ENCODE measurements around the gene CENPQ. TPM values are rescaled to one million over a fixed set of nuclear protein-coding genes. Genes with fewer than 3 reads are reported as not detected.

The CENPQ gene
- total RNA-seq, 1 experiment from 2014 or later: 11.3 TPM

GRCh38 chr6:49506569-49507111 lies 43.5 kb downstream of the CENPQ start:
- H3K9ac ChIP-seq (ENCODE audit: low read length): no peak overlapping the region
- intact Hi-C loops (cut with micrococcal nuclease): loop anchor here (5.0 kb wide), 1 partner anchor 314 kb away; no protein-coding TSS in a partner anchor
- H3K36me3 ChIP-seq (ENCODE audit: control insufficient read depth in 1 of 2, insufficient read depth in 2 of 2, low read length in 2 of 2): no peaks in the 10 kb centered on the region
- H3K4me1 ChIP-seq (ENCODE audit: control insufficient read depth in 1 of 2, insufficient read depth in 2 of 2, low read length in 2 of 2): no peaks in the 10 kb centered on the region
- no peaks in the 10 kb centered on the region for H3K27me3 ChIP-seq (ENCODE audit: insufficient read depth, low read length)
- RAD21 ChIA-PET (ENCODE audit: low non-redundant PET in 1 of 2, low total read pairs in 2 of 2, uncharacterized antibody in 2 of 2, unreplicated experiment in 2 of 2): no interaction called here
- no peak overlapping the region for H3K4me3 ChIP-seq (replicated peaks in 1 of 2; ENCODE audit: low read depth in 1 of 2, low read length in 2 of 2)
- POLR2A ChIA-PET: no interaction called here
- TF ChIP-seq, protein P1, sequence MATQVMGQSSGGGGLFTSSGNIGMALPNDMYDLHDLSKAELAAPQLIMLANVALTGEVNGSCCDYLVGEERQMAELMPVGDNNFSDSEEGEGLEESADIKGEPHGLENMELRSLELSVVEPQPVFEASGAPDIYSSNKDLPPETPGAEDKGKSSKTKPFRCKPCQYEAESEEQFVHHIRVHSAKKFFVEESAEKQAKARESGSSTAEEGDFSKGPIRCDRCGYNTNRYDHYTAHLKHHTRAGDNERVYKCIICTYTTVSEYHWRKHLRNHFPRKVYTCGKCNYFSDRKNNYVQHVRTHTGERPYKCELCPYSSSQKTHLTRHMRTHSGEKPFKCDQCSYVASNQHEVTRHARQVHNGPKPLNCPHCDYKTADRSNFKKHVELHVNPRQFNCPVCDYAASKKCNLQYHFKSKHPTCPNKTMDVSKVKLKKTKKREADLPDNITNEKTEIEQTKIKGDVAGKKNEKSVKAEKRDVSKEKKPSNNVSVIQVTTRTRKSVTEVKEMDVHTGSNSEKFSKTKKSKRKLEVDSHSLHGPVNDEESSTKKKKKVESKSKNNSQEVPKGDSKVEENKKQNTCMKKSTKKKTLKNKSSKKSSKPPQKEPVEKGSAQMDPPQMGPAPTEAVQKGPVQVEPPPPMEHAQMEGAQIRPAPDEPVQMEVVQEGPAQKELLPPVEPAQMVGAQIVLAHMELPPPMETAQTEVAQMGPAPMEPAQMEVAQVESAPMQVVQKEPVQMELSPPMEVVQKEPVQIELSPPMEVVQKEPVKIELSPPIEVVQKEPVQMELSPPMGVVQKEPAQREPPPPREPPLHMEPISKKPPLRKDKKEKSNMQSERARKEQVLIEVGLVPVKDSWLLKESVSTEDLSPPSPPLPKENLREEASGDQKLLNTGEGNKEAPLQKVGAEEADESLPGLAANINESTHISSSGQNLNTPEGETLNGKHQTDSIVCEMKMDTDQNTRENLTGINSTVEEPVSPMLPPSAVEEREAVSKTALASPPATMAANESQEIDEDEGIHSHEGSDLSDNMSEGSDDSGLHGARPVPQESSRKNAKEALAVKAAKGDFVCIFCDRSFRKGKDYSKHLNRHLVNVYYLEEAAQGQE (IDR thresholded peaks at IDR 0.05; ENCODE audit: low read depth): no peak
- TF ChIP-seq JUND (IDR thresholded peaks at IDR 0.05) (no peak), EZH2 (IDR thresholded peaks at IDR 0.05) (no peak), RAD21 (IDR thresholded peaks at IDR 0.05; ENCODE audit: low read depth) (no peak), ZFX (IDR thresholded peaks at IDR 0.05) (no peak)
- BruUV-seq (replicated peaks): no TSS peak
- H2AFZ ChIP-seq (ENCODE audit: low read depth, low read length, poor library complexity, severe bottlenecking): no peak overlapping the region
- ATAC-seq: no peak
- H3K4me2 ChIP-seq (ENCODE audit: low read length): no peak overlapping the region
- H3K9me3 ChIP-seq (ENCODE audit: control insufficient read depth in 1 of 2, insufficient read depth in 1 of 2, low read depth in 1 of 2, low read length in 2 of 2): no peaks in the 10 kb centered on the region; a peak in 1 of 4 replicates
- H3K9me2 ChIP-seq (ENCODE audit: insufficient read depth): peaks cover 3% of the 10 kb centered on the region; the same call in 1 of the 2 replicates
- no peaks in the 10 kb centered on the region for H4K20me1 ChIP-seq (ENCODE audit: insufficient read depth)
- DNase-seq (ENCODE audit: low read depth, low spot score): no peak
- no peaks in the 10 kb centered on the region for H3K79me2 ChIP-seq (ENCODE audit: insufficient read depth, low read length)
- H3K27ac ChIP-seq (ENCODE audit: low read depth, low read length): no peak overlapping the region
- CTCF ChIA-PET: interaction anchor here (2.1 kb wide), 1 partner anchor 25 kb away, joined by 7 read pairs; no protein-coding TSS in a partner anchor

DNA sequence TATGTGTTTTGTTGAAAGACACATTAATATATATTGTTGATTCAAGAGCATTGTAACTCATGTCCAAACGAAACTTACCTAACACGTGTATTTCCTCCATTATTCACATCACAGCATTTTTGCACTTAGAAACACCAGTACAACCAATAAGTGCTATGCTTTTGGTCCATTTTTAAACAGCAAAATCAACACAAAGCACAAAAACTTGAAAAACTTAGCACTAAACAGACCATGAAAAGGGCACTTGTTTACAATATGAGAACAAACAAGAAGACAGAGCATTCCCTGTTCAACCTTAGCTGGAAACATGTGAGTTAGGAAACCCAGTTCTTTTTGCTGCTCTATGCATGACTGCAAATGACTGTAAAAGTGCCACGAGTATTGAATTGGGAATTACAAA lies 46.2 kb downstream of the CENPQ start:
- no peaks in the 10 kb centered on the region for H3K4me1 ChIP-seq (ENCODE audit: control insufficient read depth in 1 of 2, insufficient read depth in 2 of 2, low read length in 2 of 2)
- H4K20me1 ChIP-seq (ENCODE audit: insufficient read depth): no peaks in the 10 kb centered on the region
- no peak for ATAC-seq
- H3K36me3 ChIP-seq (ENCODE audit: control insufficient read depth in 1 of 2, insufficient read depth in 2 of 2, low read length in 2 of 2): no peaks in the 10 kb centered on the region
- H3K9me3 ChIP-seq (ENCODE audit: control insufficient read depth in 1 of 2, insufficient read depth in 1 of 2, low read depth in 1 of 2, low read length in 2 of 2): no peaks in the 10 kb centered on the region; a peak in 1 of 4 replicates
- no peaks in the 10 kb centered on the region for H3K27me3 ChIP-seq (ENCODE audit: insufficient read depth, low read length)
- TF ChIP-seq SRF (IDR thresholded peaks at IDR 0.05; ENCODE audit: low read depth) (no peak), ZNF274 (IDR thresholded peaks at IDR 0.05; ENCODE audit: low read depth, low read length) (no peak), POLR2A (IDR thresholded peaks at IDR 0.05; ENCODE audit: borderline replicate concordance, extremely low read depth, insufficient read depth, insufficient read length) (no peak), JUND (IDR thresholded peaks at IDR 0.05) (no peak), ZFX (IDR thresholded peaks at IDR 0.05) (no peak), RAD21 (IDR thresholded peaks at IDR 0.05; ENCODE audit: low read depth) (no peak), FOSL1 (IDR thresholded peaks at IDR 0.05; ENCODE audit: low read depth) (no peak)
- TF ChIP-seq, protein P2, sequence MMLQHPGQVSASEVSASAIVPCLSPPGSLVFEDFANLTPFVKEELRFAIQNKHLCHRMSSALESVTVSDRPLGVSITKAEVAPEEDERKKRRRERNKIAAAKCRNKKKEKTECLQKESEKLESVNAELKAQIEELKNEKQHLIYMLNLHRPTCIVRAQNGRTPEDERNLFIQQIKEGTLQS (IDR thresholded peaks at IDR 0.05): no peak
- no peak for DNase-seq (ENCODE audit: low read depth, low spot score)
- ChIA-PET CTCF (no interaction called here), RAD21 (ENCODE audit: low non-redundant PET in 1 of 2, low total read pairs in 2 of 2, uncharacterized antibody in 2 of 2, unreplicated experiment in 2 of 2) (no interaction called here), POLR2A (no interaction called here)
- no peak overlapping the region for H3K27ac ChIP-seq (ENCODE audit: low read depth, low read length)
- no TSS peak for BruUV-seq (replicated peaks)
- H3K79me2 ChIP-seq (ENCODE audit: insufficient read depth, low read length): no peaks in the 10 kb centered on the region
- no peak overlapping the region for H3K4me3 ChIP-seq (replicated peaks in 1 of 2; ENCODE audit: low read depth in 1 of 2, low read length in 2 of 2)
- H3K4me2 ChIP-seq (ENCODE audit: low read length): no peak overlapping the region
- no peak overlapping the region for H2AFZ ChIP-seq (ENCODE audit: low read depth, low read length, poor library complexity, severe bottlenecking)
- H3K9ac ChIP-seq (ENCODE audit: low read length): no peak overlapping the region
- intact Hi-C loops (cut with micrococcal nuclease): loop anchor here (5.0 kb wide), 1 partner anchor 317 kb away; no protein-coding TSS in a partner anchor
- H3K9me2 ChIP-seq (ENCODE audit: insufficient read depth): peaks cover 3% of the 10 kb centered on the region; the same call in 1 of the 2 replicates
